ENCODE results near the gene RNF146. TPM values are rescaled to one million over a fixed set of nuclear protein-coding genes. Genes with fewer than 3 reads are reported as not detected.
A peak's percentile ranks its signal among the peaks of the same experiment; 100 is the strongest.

RNF146 gene
- total and polyA plus RNA-seq, 2 of the 13 experiments (the other 11 are each of a cell fraction or from before 2014, with no cell fraction given) = 18.8 to 27.6 TPM

- TF ChIP-seq SSRP1 (CRISPR knock-in tag; IDR thresholded peaks at IDR 0.05) (no peak), ZNF383 (CRISPR knock-in tag; IDR thresholded peaks at IDR 0.05; ENCODE audit: borderline replicate concordance) (no peak), ZBTB49 (CRISPR knock-in tag; IDR thresholded peaks at IDR 0.05; ENCODE audit: borderline replicate concordance) (no peak), CENPBD1 (CRISPR knock-in tag; IDR thresholded peaks at IDR 0.05; ENCODE audit: borderline replicate concordance, low read depth) (no peak), CTCF (CRISPR knock-in tag; IDR thresholded peaks at IDR 0.05) (no peak), ZNF761 (CRISPR knock-in tag; conservative IDR thresholded peaks at IDR 0.05) (peak; percentile 96), PRDM15 (CRISPR knock-in tag; IDR thresholded peaks at IDR 0.05) (no peak), IRF1 (CRISPR knock-in tag; IDR thresholded peaks at IDR 0.05; ENCODE audit: low read depth) (no peak), PHF21A (CRISPR knock-in tag; IDR thresholded peaks at IDR 0.05) (peak; percentile 75), RORA (CRISPR knock-in tag; IDR thresholded peaks at IDR 0.05) (no peak), RCOR2 (CRISPR knock-in tag; IDR thresholded peaks at IDR 0.05) (no peak), MXD4 (CRISPR knock-in tag; IDR thresholded peaks at IDR 0.05) (peak; percentile 69; the same call in 1 of the 2 replicates), GMEB2 (CRISPR knock-in tag; IDR thresholded peaks at IDR 0.05; ENCODE audit: low read depth) (no peak; the same call in 1 of the 2 replicates), RAD21 (CRISPR knock-in tag; IDR thresholded peaks at IDR 0.05) (no peak), ZNF512 (CRISPR knock-in tag; IDR thresholded peaks at IDR 0.05) (no peak), TCF7 (IDR thresholded peaks at IDR 0.05; ENCODE audit: low read depth) (no peak)
Observed at GRCh38 chr6:127266892-127267645, 405 bp downstream of the RNF146 start (continued).
